GM18517 (cell line): ENCODE data around the gene METRNL.

Experiments
- ATAC-seq: cut with Tn5 transposase; IDR thresholded peaks from one replicate; pipeline ENCODE4 v1.9.1; 2021; ENCODE audit warnings: mild to moderate bottlenecking, moderate library complexity; ENCODE audit not compliant: unreplicated experiment

METRNL gene

GRCh38 chr17:83103943-83104311 lies 24.5 kb downstream of the METRNL start:
- ATAC-seq, result no peak

- no peak for ATAC-seq
Observed at GRCh38 chr17:83104577-83105505, 25.4 kb downstream of the METRNL start.

- ATAC-seq, result no peak
Observed at GRCh38 chr17:83105512-83105911, 26.1 kb downstream of the METRNL start.

GRCh38 chr17:83106056-83106588 lies 26.7 kb downstream of the METRNL start:
- ATAC-seq, result no peak

- ATAC-seq, result no peak
Observed at GRCh38 chr17:83106913-83107655, 27.7 kb downstream of the METRNL start.

GRCh38 chr17:83107656-83108048 lies 28.2 kb downstream of the METRNL start:
- ATAC-seq, result no peak

GRCh38 chr17:83108709-83109108 lies 29.3 kb downstream of the METRNL start:
- ATAC-seq, result no peak

GRCh38 chr17:83109386-83109785 lies 30.0 kb downstream of the METRNL start:
- no peak for ATAC-seq

GRCh38 chr17:83109793-83110645 lies 30.6 kb downstream of the METRNL start:
- no peak for ATAC-seq

- ATAC-seq, result no peak
Observed at GRCh38 chr17:83110735-83111134, 31.3 kb downstream of the METRNL start.

- no peak for ATAC-seq
Observed at GRCh38 chr17:83111516-83112282, 32.3 kb downstream of the METRNL start.

- ATAC-seq, result no peak
Observed at GRCh38 chr17:83113381-83113780, 34.0 kb downstream of the METRNL start.

- ATAC-seq, result no peak
Observed at GRCh38 chr17:83113792-83114191, 34.4 kb downstream of the METRNL start.

GRCh38 chr17:83114706-83115105 lies 35.3 kb downstream of the METRNL start:
- ATAC-seq, result no peak

- ATAC-seq, result no peak
Observed at GRCh38 chr17:83115202-83115651, 35.8 kb downstream of the METRNL start.

GRCh38 chr17:83115832-83116231 lies 36.4 kb downstream of the METRNL start:
- ATAC-seq, result no peak

GRCh38 chr17:83116311-83116771 lies 36.9 kb downstream of the METRNL start:
- no peak for ATAC-seq

GRCh38 chr17:83116783-83117555 lies 37.6 kb downstream of the METRNL start:
- no peak for ATAC-seq

- ATAC-seq, result no peak
Observed at GRCh38 chr17:83117583-83117982, 38.2 kb downstream of the METRNL start.
